Activated T-helper 9 cell treated with anti-CD3 and anti-CD28 coated beads, Interleukin-2, amount 50 U/mL, for 16 hours (primary cell): ENCODE data around the gene S100A14.
"Not testable (repeated sequence)": the region's sequence is repeated elsewhere in the genome, so short reads cannot be mapped to it uniquely, and the experiment has no call there.

Source experiments
- DNase-seq: peaks from one replicate; pipeline ENCODE4 v3.0.0-alpha.2; 2020; ENCODE audit warnings: low read depth

The S100A14 gene

GRCh38 chr1:153586347-153586746 lies 29.8 kb downstream of the S100A14 start:
- DNase-seq = no peak

GRCh38 chr1:153585006-153585405 lies 31.1 kb downstream of the S100A14 start:
- DNase-seq = no peak

- DNase-seq = no peak
These were observed 32.1 kb downstream of the S100A14 start for GRCh38 chr1:153583976-153584375.

- DNase-seq = not testable (repeated sequence)
These were observed 32.6 kb downstream of the S100A14 start for GRCh38 chr1:153583514-153583913.

- not testable (repeated sequence) for DNase-seq
These were observed 33.3 kb downstream of the S100A14 start for GRCh38 chr1:153582836-153583235.

- DNase-seq = no peak
These were observed 37.2 kb downstream of the S100A14 start for GRCh38 chr1:153578936-153579335.

GRCh38 chr1:153578490-153578889 lies 37.6 kb downstream of the S100A14 start:
- no peak for DNase-seq

- DNase-seq = no peak
These were observed 38.5 kb downstream of the S100A14 start for GRCh38 chr1:153577624-153578051.

- DNase-seq = no peak
These were observed 39.0 kb downstream of the S100A14 start for GRCh38 chr1:153577138-153577537.

GRCh38 chr1:153575497-153575896 lies 40.6 kb downstream of the S100A14 start:
- DNase-seq = not testable (repeated sequence)

- not testable (repeated sequence) for DNase-seq
These were observed 41.0 kb downstream of the S100A14 start for GRCh38 chr1:153575081-153575491.

- DNase-seq = no peak
These were observed 42.8 kb downstream of the S100A14 start for GRCh38 chr1:153573351-153573750.

GRCh38 chr1:153572569-153573015 lies 43.5 kb downstream of the S100A14 start:
- no peak for DNase-seq

GRCh38 chr1:153571706-153572105 lies 44.4 kb downstream of the S100A14 start:
- no peak for DNase-seq

GRCh38 chr1:153570874-153571273 lies 45.3 kb downstream of the S100A14 start:
- DNase-seq = no peak

- no peak for DNase-seq
These were observed 46.7 kb downstream of the S100A14 start for GRCh38 chr1:153569465-153569864.

GRCh38 chr1:153568367-153569099 lies 47.6 kb downstream of the S100A14 start:
- peak; percentile 71 for DNase-seq

GRCh38 chr1:153567621-153568366 lies 48.3 kb downstream of the S100A14 start:
- DNase-seq = no peak

GRCh38 chr1:153566414-153567371 lies 49.4 kb downstream of the S100A14 start:
- peak; percentile 81 for DNase-seq

- peak; percentile 45 for DNase-seq
These were observed 50.4 kb downstream of the S100A14 start, which contains the start of gene S100A2 for GRCh38 chr1:153565529-153566374. S100A2 (minus strand) TSS chr1:153565844; CDS start chr1:153563877, 1,967 bp downstream.
